Measurements from ENCODE around the gene MBD3L1.

DNA sequence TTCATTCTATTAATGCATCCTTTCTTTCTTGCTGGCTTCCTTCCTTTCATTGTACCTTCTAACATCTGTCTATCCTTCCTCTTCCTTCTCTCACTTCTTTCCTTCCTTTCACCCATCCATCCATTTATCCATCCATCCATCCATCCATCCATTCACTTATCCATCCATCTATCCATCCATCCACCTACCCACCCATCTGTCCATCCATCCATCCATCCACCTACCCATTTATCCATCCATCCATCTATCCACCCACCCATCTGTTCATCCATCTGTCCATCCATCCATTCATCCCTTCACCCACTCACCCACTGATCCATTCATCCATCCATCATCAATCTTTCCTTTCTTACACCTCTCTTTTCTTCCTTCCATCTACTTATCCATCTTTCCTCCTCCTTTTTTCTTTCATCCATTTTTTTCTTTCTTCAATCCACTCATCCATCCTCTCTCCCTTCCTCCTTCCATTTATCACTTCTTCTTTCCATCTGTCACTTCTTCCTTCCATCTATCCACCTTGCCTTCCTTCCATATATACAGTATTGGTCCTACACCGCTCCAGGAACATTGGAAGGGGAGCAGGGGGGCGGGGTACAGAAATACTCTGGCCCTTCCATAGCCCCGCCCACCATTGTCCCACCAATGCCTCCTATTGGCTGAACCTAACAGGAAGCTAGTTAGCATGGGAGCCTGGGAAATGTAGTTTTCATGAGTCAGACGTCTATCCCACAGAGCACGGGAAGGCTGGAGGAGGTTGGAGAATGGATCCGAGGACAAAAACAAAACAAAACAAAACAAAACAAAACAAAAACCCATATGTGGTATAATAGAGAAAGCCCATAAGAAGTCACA is 45.9 kb downstream of the MBD3L1 start:
- TF ChIP-seq EP300 (IDR thresholded peaks at IDR 0.05) (no peak), POLR2A (IDR thresholded peaks at IDR 0.05) (no peak), POLR2AphosphoS5 (IDR thresholded peaks at IDR 0.05) (no peak)
- TF ChIP-seq, protein P1, sequence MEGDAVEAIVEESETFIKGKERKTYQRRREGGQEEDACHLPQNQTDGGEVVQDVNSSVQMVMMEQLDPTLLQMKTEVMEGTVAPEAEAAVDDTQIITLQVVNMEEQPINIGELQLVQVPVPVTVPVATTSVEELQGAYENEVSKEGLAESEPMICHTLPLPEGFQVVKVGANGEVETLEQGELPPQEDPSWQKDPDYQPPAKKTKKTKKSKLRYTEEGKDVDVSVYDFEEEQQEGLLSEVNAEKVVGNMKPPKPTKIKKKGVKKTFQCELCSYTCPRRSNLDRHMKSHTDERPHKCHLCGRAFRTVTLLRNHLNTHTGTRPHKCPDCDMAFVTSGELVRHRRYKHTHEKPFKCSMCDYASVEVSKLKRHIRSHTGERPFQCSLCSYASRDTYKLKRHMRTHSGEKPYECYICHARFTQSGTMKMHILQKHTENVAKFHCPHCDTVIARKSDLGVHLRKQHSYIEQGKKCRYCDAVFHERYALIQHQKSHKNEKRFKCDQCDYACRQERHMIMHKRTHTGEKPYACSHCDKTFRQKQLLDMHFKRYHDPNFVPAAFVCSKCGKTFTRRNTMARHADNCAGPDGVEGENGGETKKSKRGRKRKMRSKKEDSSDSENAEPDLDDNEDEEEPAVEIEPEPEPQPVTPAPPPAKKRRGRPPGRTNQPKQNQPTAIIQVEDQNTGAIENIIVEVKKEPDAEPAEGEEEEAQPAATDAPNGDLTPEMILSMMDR (IDR thresholded peaks at IDR 0.05): no peak

Data from suprapubic skin (tissue), 4 donors.